Vagina (tissue), 2 donors: ENCODE results near the gene DLG5.

ENCODE experiments used
- POLR2A ChIP-seq, 2 donors: fragments of 450-650 bp; IDR thresholded peaks; one replicate each; pipeline ENCODE4 v1.6.1; 2017; ENCODE audit warnings: antibody characterized with exemption in 2 of 2, mild to moderate bottlenecking in 2 of 2, moderate library complexity in 2 of 2
- POLR2AphosphoS5 ChIP-seq, 2 donors: sonication (generic); formaldehyde crosslinking; IDR thresholded peaks; one replicate each; pipeline ENCODE4 v1.9.0; 2017; ENCODE audit warnings: antibody characterized with exemption in 2 of 2, mild to moderate bottlenecking in 2 of 2, low read depth in 1 of 2; ENCODE audit not compliant: insufficient read depth in 1 of 2
- TF ChIP-seq, protein P1 (sequence below), 3 experiments: fragments of 450-650 bp in 2 of 3; fragments of 200-600 bp in 1 of 3; sonication (generic) in 1 of 3; IDR thresholded peaks; one replicate each; pipeline ENCODE4 v1.5.1; 2017 to 2019; ENCODE audit warnings: antibody characterized with exemption in 3 of 3, mild to moderate bottlenecking in 2 of 3, moderate library complexity in 2 of 3

DNA sequence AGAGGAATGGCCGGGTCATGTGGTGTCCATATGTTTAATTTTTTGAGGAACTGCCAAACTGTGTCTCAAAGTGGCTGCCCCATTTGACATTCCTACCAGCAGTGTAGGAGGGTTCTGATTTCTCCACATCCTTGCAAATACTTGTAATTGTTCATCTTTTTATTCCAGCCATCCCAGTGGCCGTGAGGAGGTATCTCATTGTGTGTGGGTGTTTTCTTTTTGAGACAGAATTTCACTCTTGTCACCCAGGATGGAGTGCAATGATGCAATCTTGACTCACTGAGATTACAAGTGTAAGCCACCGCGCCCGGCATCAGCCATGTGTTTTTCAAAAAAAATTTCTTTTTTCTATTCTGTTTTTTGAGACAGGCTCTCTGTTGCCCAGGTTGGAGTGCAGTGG is 38.7 kb upstream of the DLG5 start:
- TF ChIP-seq, protein P1, sequence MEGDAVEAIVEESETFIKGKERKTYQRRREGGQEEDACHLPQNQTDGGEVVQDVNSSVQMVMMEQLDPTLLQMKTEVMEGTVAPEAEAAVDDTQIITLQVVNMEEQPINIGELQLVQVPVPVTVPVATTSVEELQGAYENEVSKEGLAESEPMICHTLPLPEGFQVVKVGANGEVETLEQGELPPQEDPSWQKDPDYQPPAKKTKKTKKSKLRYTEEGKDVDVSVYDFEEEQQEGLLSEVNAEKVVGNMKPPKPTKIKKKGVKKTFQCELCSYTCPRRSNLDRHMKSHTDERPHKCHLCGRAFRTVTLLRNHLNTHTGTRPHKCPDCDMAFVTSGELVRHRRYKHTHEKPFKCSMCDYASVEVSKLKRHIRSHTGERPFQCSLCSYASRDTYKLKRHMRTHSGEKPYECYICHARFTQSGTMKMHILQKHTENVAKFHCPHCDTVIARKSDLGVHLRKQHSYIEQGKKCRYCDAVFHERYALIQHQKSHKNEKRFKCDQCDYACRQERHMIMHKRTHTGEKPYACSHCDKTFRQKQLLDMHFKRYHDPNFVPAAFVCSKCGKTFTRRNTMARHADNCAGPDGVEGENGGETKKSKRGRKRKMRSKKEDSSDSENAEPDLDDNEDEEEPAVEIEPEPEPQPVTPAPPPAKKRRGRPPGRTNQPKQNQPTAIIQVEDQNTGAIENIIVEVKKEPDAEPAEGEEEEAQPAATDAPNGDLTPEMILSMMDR (IDR thresholded peaks at IDR 0.05), result no peak
- TF ChIP-seq POLR2A (IDR thresholded peaks at IDR 0.05) (no peak), POLR2AphosphoS5 (IDR thresholded peaks at IDR 0.05; ENCODE audit: insufficient read depth in 1 of 2, low read depth in 1 of 2) (no peak)
